Calu3 (cell line): ENCODE measurements around the gene RRP36. TPM values are rescaled to one million over a fixed set of nuclear protein-coding genes. Genes with fewer than 3 reads are reported as not detected.
A peak's percentile ranks its signal among the peaks of the same experiment; 100 is the strongest.

ENCODE experiments used
- BruUV-seq: library from RNA; stranded (reverse); fragments of 400-500 nt; replicated peaks from 2 replicates; lab custom pipeline; 2021; lab: Mats Ljungman, UMichigan
- CTCF ChIA-PET: fragments of 300-600 bp; sonication (Branson Sonifier 250); formaldehyde crosslinking; loops from one replicate; lab custom pipeline; 2022; ENCODE audit warnings: antibody characterized with exemption; lab: Charles Lee
- DNase-seq: peaks from one replicate; pipeline ENCODE4 v3.0.0; 2022
- H3K27ac Mint-ChIP-seq: one replicate; pipeline ENCODE4 v1.8.0; 2022; ENCODE audit warnings: mixed read lengths; ENCODE audit not compliant: unreplicated experiment
- H3K27me3 Mint-ChIP-seq: one replicate; pipeline ENCODE4 v1.8.0; 2022; ENCODE audit warnings: mixed read lengths; ENCODE audit not compliant: unreplicated experiment
- H3K36me3 Mint-ChIP-seq: one replicate; pipeline ENCODE4 v1.8.0; 2022; ENCODE audit warnings: mild to moderate bottlenecking, moderate library complexity, mixed read lengths; ENCODE audit not compliant: insufficient read depth, unreplicated experiment
- H3K4me1 Mint-ChIP-seq: one replicate; pipeline ENCODE4 v1.8.0; 2022; ENCODE audit warnings: mild to moderate bottlenecking, low read depth, mixed read lengths; ENCODE audit not compliant: unreplicated experiment
- H3K4me3 Mint-ChIP-seq: one replicate; pipeline ENCODE4 v1.8.0; 2022; ENCODE audit warnings: mild to moderate bottlenecking, low read depth, moderate library complexity, mixed read lengths; ENCODE audit not compliant: unreplicated experiment
- H3K9me3 Mint-ChIP-seq: one replicate; pipeline ENCODE4 v1.8.0; 2022; ENCODE audit warnings: low read depth, mixed read lengths; ENCODE audit not compliant: unreplicated experiment
- CTCF ChIP-seq: fragments of 200-600 bp; IDR thresholded peaks from one replicate; pipeline ENCODE4 v1.8.0; 2022; ENCODE audit warnings: antibody characterized with exemption; ENCODE audit not compliant: unreplicated experiment
- intact Hi-C: fragments of 100-400 bp; cut with micrococcal nuclease; formaldehyde crosslinking; loops from one replicate; pipeline ENCODE4 v1.10.0; 2022; ENCODE audit not compliant: unreplicated experiment
- total RNA-seq: library from RNA; stranded (reverse); gene quantifications from 2 replicates; pipeline ENCODE4 v1.2.3, GENCODE V29; 2022

Gene RRP36
- total RNA-seq, 1 experiment from 2014 or later = 101 TPM

GRCh38 chr6:43058531-43058930 lies 37.1 kb downstream of the RRP36 start:
- CTCF ChIA-PET = interaction anchor here (0.6 kb wide), 1 partner anchor 28 kb away, joined by 3 read pairs; no protein-coding TSS in a partner anchor
- peaks cover 69% of the 10 kb centered on the region for H3K36me3 Mint-ChIP-seq
- intact Hi-C loops = no loop called here
- no TSS peak for BruUV-seq
- H3K27ac Mint-ChIP-seq = peak overlapping the region; percentile 83
- H3K4me1 Mint-ChIP-seq = peaks cover 27% of the 10 kb centered on the region
- TF ChIP-seq CTCF = no peak
- no peak for DNase-seq
- H3K9me3 Mint-ChIP-seq = no peaks in the 10 kb centered on the region
- H3K4me3 Mint-ChIP-seq = peak overlapping the region; percentile 90
- no peaks in the 10 kb centered on the region for H3K27me3 Mint-ChIP-seq

GRCh38 chr6:43059168-43060033 lies 38.0 kb downstream of the RRP36 start, which contains the start of the genes KLC4 and MRPL2:
Gene KLC4 (plus strand): TSS chr6:43059631. CDS start chr6:43061336, 1,705 bp downstream.
Gene MRPL2 (minus strand): TSS chr6:43059434. CDS start chr6:43059381, 53 bp downstream.
- CTCF ChIA-PET = interaction anchor here (0.5 to 2.7 kb wide), 15 partner anchors 12 to 279 kb away, joined by 3 to 20 read pairs (median 4); partner anchors contain the start of genes CUL9, KLHDC3 and MEA1
- Mint-ChIP-seq H3K4me3 (peak within 1 kb of the TSS; percentile 90), H3K27me3 (no peaks in the 10 kb centered on the region), H3K9me3 (no peaks in the 10 kb centered on the region), H3K27ac (peak within 1 kb of the TSS; percentile 83), H3K36me3 (peaks cover 60% of the 10 kb centered on the region), H3K4me1 (peaks cover 27% of the 10 kb centered on the region)
- intact Hi-C loops = no loop called here
- no peak for TF ChIP-seq CTCF
- DNase-seq = peak; percentile 99
- BruUV-seq = no TSS peak

- intact Hi-C loops = no loop called here
- Mint-ChIP-seq H3K27me3 (no peaks in the 10 kb centered on the region), H3K36me3 (peaks cover 55% of the 10 kb centered on the region), H3K9me3 (no peaks in the 10 kb centered on the region), H3K4me3 (peak overlapping the region; percentile 90), H3K4me1 (peaks cover 27% of the 10 kb centered on the region), H3K27ac (peak overlapping the region; percentile 83)
- CTCF ChIA-PET = interaction anchor here (0.7 to 2.7 kb wide), 7 partner anchors 11 to 278 kb away, joined by 3 to 20 read pairs (median 6); partner anchors contain the start of gene CUL9
- TF ChIP-seq CTCF = no peak
- DNase-seq = peak; percentile 55
- BruUV-seq = TSS peak; percentile 51
Observed at GRCh38 chr6:43060034-43060754, 38.8 kb downstream of the RRP36 start.
